Spleen (tissue), 7 donors: ENCODE results near the gene HID1.
A peak's percentile ranks its signal among the peaks of the same experiment; 100 is the strongest.

ENCODE experiments used
- POLR2A ChIP-seq, 3 donors: fragments of 450-650 bp; IDR thresholded peaks; one replicate each; pipeline ENCODE4 v1.5.1; 2017; ENCODE audit warnings: antibody characterized with exemption in 3 of 3, mild to moderate bottlenecking in 1 of 3
- POLR2AphosphoS5 ChIP-seq, 3 donors: sonication (generic); formaldehyde crosslinking; IDR thresholded peaks; one replicate each; pipeline ENCODE4 v1.5.1; 2017; ENCODE audit warnings: antibody characterized with exemption in 3 of 3
- TF ChIP-seq, protein P1 (sequence below), 11 experiments: fragments of 200-600 bp in 7 of 11; fragments of 450-650 bp in 4 of 11; sonication (generic) in 4 of 11; IDR thresholded peaks in 8 of 11; conservative IDR thresholded peaks in 3 of 11; 1 replicate in 7 of 11; 2 replicates in 4 of 11; pipeline versions ENCODE4 v1.4.0 to v1.8.0; 2016 to 2021; ENCODE audit warnings: antibody characterized with exemption in 11 of 11, inconsistent platforms in 4 of 11, mild to moderate bottlenecking in 1 of 11
- donor health status: DM: no; HTN: no; CAD: no; lungs with moderate emphysema.
- donor health status: DM: no; HTN: no; CAD: no.
- donor health status: DM: no; HTN: no; CAD: no.

- TF ChIP-seq POLR2A (IDR thresholded peaks at IDR 0.05) (no peak), POLR2AphosphoS5 (IDR thresholded peaks at IDR 0.05) (peak in 2 of 3 donors; percentile 33 to 62)
- TF ChIP-seq, protein P1, sequence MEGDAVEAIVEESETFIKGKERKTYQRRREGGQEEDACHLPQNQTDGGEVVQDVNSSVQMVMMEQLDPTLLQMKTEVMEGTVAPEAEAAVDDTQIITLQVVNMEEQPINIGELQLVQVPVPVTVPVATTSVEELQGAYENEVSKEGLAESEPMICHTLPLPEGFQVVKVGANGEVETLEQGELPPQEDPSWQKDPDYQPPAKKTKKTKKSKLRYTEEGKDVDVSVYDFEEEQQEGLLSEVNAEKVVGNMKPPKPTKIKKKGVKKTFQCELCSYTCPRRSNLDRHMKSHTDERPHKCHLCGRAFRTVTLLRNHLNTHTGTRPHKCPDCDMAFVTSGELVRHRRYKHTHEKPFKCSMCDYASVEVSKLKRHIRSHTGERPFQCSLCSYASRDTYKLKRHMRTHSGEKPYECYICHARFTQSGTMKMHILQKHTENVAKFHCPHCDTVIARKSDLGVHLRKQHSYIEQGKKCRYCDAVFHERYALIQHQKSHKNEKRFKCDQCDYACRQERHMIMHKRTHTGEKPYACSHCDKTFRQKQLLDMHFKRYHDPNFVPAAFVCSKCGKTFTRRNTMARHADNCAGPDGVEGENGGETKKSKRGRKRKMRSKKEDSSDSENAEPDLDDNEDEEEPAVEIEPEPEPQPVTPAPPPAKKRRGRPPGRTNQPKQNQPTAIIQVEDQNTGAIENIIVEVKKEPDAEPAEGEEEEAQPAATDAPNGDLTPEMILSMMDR (IDR thresholded peaks at IDR 0.05 in 8 of 11, conservative IDR thresholded peaks at IDR 0.05 in 3 of 11) = peak; percentile 49 to 89 (median 79)
Observed at GRCh38 chr17:74961657-74962350, 10.8 kb downstream of the HID1 start.
